ENCODE data around the gene INO80D. TPM values are rescaled to one million over a fixed set of nuclear protein-coding genes. Genes with fewer than 3 reads are reported as not detected.
"Not testable (repeated sequence)": the region's sequence is repeated elsewhere in the genome, so short reads cannot be mapped to it uniquely, and the experiment has no call there.

Gene INO80D
- total RNA-seq, 1 donor from 2014 or later = 21.1 TPM

- no peak for FAIRE-seq
- H3K9me3 ChIP-seq (ENCODE audit: insufficient read depth, low read depth, low read length) = no peaks in the 10 kb centered on the region
- H2AFZ ChIP-seq (ENCODE audit: low read depth, low read length) = no peak overlapping the region
- no peaks in the 10 kb centered on the region for H3K36me3 Mint-ChIP-seq (ENCODE audit: low read depth, unreplicated experiment)
- H3K4me3 Mint-ChIP-seq (ENCODE audit: unreplicated experiment) = no peak overlapping the region
- peaks cover 3% of the 10 kb centered on the region for H3K9me3 Mint-ChIP-seq (ENCODE audit: unreplicated experiment)
- no peak overlapping the region for H3K27ac Mint-ChIP-seq (ENCODE audit: unreplicated experiment)
- H3K4me1 ChIP-seq (ENCODE audit: insufficient read depth, low read length) = no peaks in the 10 kb centered on the region
- H4K20me1 ChIP-seq (ENCODE audit: insufficient read depth, low read length) = no peaks in the 10 kb centered on the region
- H3K4me1 Mint-ChIP-seq (ENCODE audit: low read depth, unreplicated experiment) = peaks cover under 1% of the 10 kb centered on the region
- TF ChIP-seq, protein P1, sequence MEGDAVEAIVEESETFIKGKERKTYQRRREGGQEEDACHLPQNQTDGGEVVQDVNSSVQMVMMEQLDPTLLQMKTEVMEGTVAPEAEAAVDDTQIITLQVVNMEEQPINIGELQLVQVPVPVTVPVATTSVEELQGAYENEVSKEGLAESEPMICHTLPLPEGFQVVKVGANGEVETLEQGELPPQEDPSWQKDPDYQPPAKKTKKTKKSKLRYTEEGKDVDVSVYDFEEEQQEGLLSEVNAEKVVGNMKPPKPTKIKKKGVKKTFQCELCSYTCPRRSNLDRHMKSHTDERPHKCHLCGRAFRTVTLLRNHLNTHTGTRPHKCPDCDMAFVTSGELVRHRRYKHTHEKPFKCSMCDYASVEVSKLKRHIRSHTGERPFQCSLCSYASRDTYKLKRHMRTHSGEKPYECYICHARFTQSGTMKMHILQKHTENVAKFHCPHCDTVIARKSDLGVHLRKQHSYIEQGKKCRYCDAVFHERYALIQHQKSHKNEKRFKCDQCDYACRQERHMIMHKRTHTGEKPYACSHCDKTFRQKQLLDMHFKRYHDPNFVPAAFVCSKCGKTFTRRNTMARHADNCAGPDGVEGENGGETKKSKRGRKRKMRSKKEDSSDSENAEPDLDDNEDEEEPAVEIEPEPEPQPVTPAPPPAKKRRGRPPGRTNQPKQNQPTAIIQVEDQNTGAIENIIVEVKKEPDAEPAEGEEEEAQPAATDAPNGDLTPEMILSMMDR (IDR thresholded peaks at IDR 0.05; ENCODE audit: insufficient read depth, low read depth, low read length) = no peak
- no peak for TF ChIP-seq EZH2 (IDR thresholded peaks at IDR 0.05; ENCODE audit: insufficient read depth, low read length)
- H3K79me2 ChIP-seq (ENCODE audit: insufficient read depth, low read length) = no peaks in the 10 kb centered on the region
- no peak for DNase-seq (ENCODE audit: low read depth)
- H3K4me3 ChIP-seq (ENCODE audit: insufficient read depth, low read depth, low read length) = no peak overlapping the region
- H3K4me2 ChIP-seq (ENCODE audit: low read length) = no peak overlapping the region
- no peaks in the 10 kb centered on the region for H3K36me3 ChIP-seq (ENCODE audit: insufficient read depth, low read length)
- H3K27ac ChIP-seq (ENCODE audit: low read depth, low read length) = no peak overlapping the region
- H3K9ac ChIP-seq (ENCODE audit: low read length) = no peak overlapping the region
- H3K27me3 Mint-ChIP-seq (ENCODE audit: low read depth, unreplicated experiment) = no peaks in the 10 kb centered on the region
- H3K27me3 ChIP-seq (ENCODE audit: insufficient read depth, low read length) = no peaks in the 10 kb centered on the region
Observed at GRCh38 chr2:205984381-205984780, 101.6 kb downstream of the INO80D start.

GRCh38 chr2:205982776-205983327, 103.1 kb downstream of the INO80D start:
- H2AFZ ChIP-seq (ENCODE audit: low read depth, low read length) = no peak overlapping the region
- peaks cover 9% of the 10 kb centered on the region for H3K9me3 Mint-ChIP-seq (ENCODE audit: unreplicated experiment)
- no peaks in the 10 kb centered on the region for H3K27me3 Mint-ChIP-seq (ENCODE audit: low read depth, unreplicated experiment)
- H3K4me1 ChIP-seq (ENCODE audit: insufficient read depth, low read length) = no peaks in the 10 kb centered on the region
- no peaks in the 10 kb centered on the region for H3K27me3 ChIP-seq (ENCODE audit: insufficient read depth, low read length)
- no peak for TF ChIP-seq EZH2 (IDR thresholded peaks at IDR 0.05; ENCODE audit: insufficient read depth, low read length)
- TF ChIP-seq, protein P1 (IDR thresholded peaks at IDR 0.05; ENCODE audit: insufficient read depth, low read depth, low read length) = no peak
- H3K4me2 ChIP-seq (ENCODE audit: low read length) = no peak overlapping the region
- H3K36me3 ChIP-seq (ENCODE audit: insufficient read depth, low read length) = no peaks in the 10 kb centered on the region
- H3K4me3 ChIP-seq (ENCODE audit: insufficient read depth, low read depth, low read length) = no peak overlapping the region
- no peaks in the 10 kb centered on the region for H3K79me2 ChIP-seq (ENCODE audit: insufficient read depth, low read length)
- H3K36me3 Mint-ChIP-seq (ENCODE audit: low read depth, unreplicated experiment) = no peaks in the 10 kb centered on the region
- no peak overlapping the region for H3K27ac Mint-ChIP-seq (ENCODE audit: unreplicated experiment)
- FAIRE-seq (no peak), DNase-seq (ENCODE audit: low read depth) (no peak)
- H3K9ac ChIP-seq (ENCODE audit: low read length) = no peak overlapping the region
- H3K9me3 ChIP-seq (ENCODE audit: insufficient read depth, low read depth, low read length) = no peaks in the 10 kb centered on the region
- no peaks in the 10 kb centered on the region for H4K20me1 ChIP-seq (ENCODE audit: insufficient read depth, low read length)
- no peak overlapping the region for H3K4me3 Mint-ChIP-seq (ENCODE audit: unreplicated experiment)
- H3K27ac ChIP-seq (ENCODE audit: low read depth, low read length) = no peak overlapping the region
- H3K4me1 Mint-ChIP-seq (ENCODE audit: low read depth, unreplicated experiment) = no peaks in the 10 kb centered on the region

- not testable (repeated sequence) for H3K4me1 ChIP-seq (ENCODE audit: insufficient read depth, low read length); H3K4me1 Mint-ChIP-seq (ENCODE audit: low read depth, unreplicated experiment); H3K36me3 ChIP-seq (ENCODE audit: insufficient read depth, low read length); H3K4me3 Mint-ChIP-seq (ENCODE audit: unreplicated experiment); H4K20me1 ChIP-seq (ENCODE audit: insufficient read depth, low read length); H3K27ac ChIP-seq (ENCODE audit: low read depth, low read length); H3K36me3 Mint-ChIP-seq (ENCODE audit: low read depth, unreplicated experiment); H3K27ac Mint-ChIP-seq (ENCODE audit: unreplicated experiment); H3K9me3 ChIP-seq (ENCODE audit: insufficient read depth, low read depth, low read length); H3K9me3 Mint-ChIP-seq (ENCODE audit: unreplicated experiment); H3K9ac ChIP-seq (ENCODE audit: low read length); H3K27me3 Mint-ChIP-seq (ENCODE audit: low read depth, unreplicated experiment); H3K27me3 ChIP-seq (ENCODE audit: insufficient read depth, low read length); H3K4me2 ChIP-seq (ENCODE audit: low read length); H3K4me3 ChIP-seq (ENCODE audit: insufficient read depth, low read depth, low read length); FAIRE-seq; DNase-seq (ENCODE audit: low read depth); H2AFZ ChIP-seq (ENCODE audit: low read depth, low read length); H3K79me2 ChIP-seq (ENCODE audit: insufficient read depth, low read length)
Observed at GRCh38 chr2:205978728-205979127, 107.2 kb downstream of the INO80D start.

DNA sequence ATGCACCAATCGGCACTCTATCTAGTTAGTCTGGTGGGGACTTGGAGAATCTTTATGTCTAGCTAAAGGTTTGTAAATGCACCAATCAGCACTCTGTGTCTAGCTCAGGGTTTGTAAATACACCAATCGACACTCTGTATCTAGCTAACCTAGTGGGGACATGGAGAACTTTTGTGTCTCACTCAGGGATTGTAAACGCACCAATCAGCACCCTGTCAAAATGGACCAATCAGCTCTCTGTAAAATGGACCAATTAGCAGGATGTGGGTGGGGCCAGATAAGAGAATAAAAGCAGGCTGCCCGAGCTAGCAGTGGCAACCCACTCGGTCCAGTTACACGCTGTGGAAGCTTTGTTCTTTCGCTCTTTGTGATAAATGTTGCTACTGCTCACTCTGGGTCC, 108.3 kb downstream of the INO80D start:
- H3K4me1 Mint-ChIP-seq (ENCODE audit: low read depth, unreplicated experiment); H3K27ac ChIP-seq (ENCODE audit: low read depth, low read length); H3K4me3 Mint-ChIP-seq (ENCODE audit: unreplicated experiment); H3K36me3 Mint-ChIP-seq (ENCODE audit: low read depth, unreplicated experiment); H3K27ac Mint-ChIP-seq (ENCODE audit: unreplicated experiment); H3K79me2 ChIP-seq (ENCODE audit: insufficient read depth, low read length); H3K9ac ChIP-seq (ENCODE audit: low read length); H4K20me1 ChIP-seq (ENCODE audit: insufficient read depth, low read length); H3K9me3 Mint-ChIP-seq (ENCODE audit: unreplicated experiment); H3K36me3 ChIP-seq (ENCODE audit: insufficient read depth, low read length); DNase-seq (ENCODE audit: low read depth); H3K27me3 ChIP-seq (ENCODE audit: insufficient read depth, low read length); H2AFZ ChIP-seq (ENCODE audit: low read depth, low read length); H3K4me3 ChIP-seq (ENCODE audit: insufficient read depth, low read depth, low read length); H3K27me3 Mint-ChIP-seq (ENCODE audit: low read depth, unreplicated experiment); FAIRE-seq; H3K4me2 ChIP-seq (ENCODE audit: low read length); H3K9me3 ChIP-seq (ENCODE audit: insufficient read depth, low read depth, low read length); H3K4me1 ChIP-seq (ENCODE audit: insufficient read depth, low read length): not testable (repeated sequence)

Data from astrocyte (in vitro differentiated cells and primary cell).